Glutamatergic neuron (in vitro differentiated cells): Measurements from ENCODE around the gene FLVCR1. TPM values are rescaled to one million over a fixed set of nuclear protein-coding genes. Genes with fewer than 3 reads are reported as not detected.
"Not testable (repeated sequence)": the region's sequence is repeated elsewhere in the genome, so short reads cannot be mapped to it uniquely, and the experiment has no call there.

Source experiments
- DNase-seq: peaks from one replicate; pipeline ENCODE4 v3.0.0; 2022
- H3K27ac Mint-ChIP-seq: one replicate; pipeline ENCODE4 v1.8.0; 2020; ENCODE audit warnings: mild to moderate bottlenecking, mixed read lengths, inconsistent platforms; ENCODE audit not compliant: unreplicated experiment
- H3K27me3 Mint-ChIP-seq: one replicate; pipeline ENCODE4 v1.8.0; 2020; ENCODE audit warnings: mild to moderate bottlenecking, moderate library complexity, mixed read lengths, inconsistent platforms; ENCODE audit not compliant: unreplicated experiment
- H3K36me3 Mint-ChIP-seq: one replicate; pipeline ENCODE4 v1.8.0; 2020; ENCODE audit warnings: mild to moderate bottlenecking, mixed read lengths, inconsistent platforms; ENCODE audit not compliant: unreplicated experiment
- H3K4me1 Mint-ChIP-seq: one replicate; pipeline ENCODE4 v1.8.0; 2020; ENCODE audit warnings: mild to moderate bottlenecking, low read depth, mixed read lengths, inconsistent platforms; ENCODE audit not compliant: unreplicated experiment
- H3K4me3 Mint-ChIP-seq: one replicate; pipeline ENCODE4 v1.8.0; 2020; ENCODE audit warnings: mild to moderate bottlenecking, mixed read lengths, inconsistent platforms; ENCODE audit not compliant: unreplicated experiment
- H3K9me3 Mint-ChIP-seq: one replicate; pipeline ENCODE4 v1.8.0; 2020; ENCODE audit warnings: mild to moderate bottlenecking, moderate library complexity, mixed read lengths, inconsistent platforms; ENCODE audit not compliant: unreplicated experiment
- CTCF ChIP-seq: fragments of 200-600 bp; sonication (generic); IDR thresholded peaks from one replicate; pipeline ENCODE4 v1.5.0; 2021; ENCODE audit not compliant: partially characterized antibody, unreplicated experiment
- total RNA-seq: library from RNA; stranded (reverse); fragmentation: NEBNext Ultra II Directional; extraction: Animal tissue kit (Norgen Biotek cat#: 25700); gene quantifications from one replicate; pipeline ENCODE4 v1.2.1, GENCODE V29; 2021; ENCODE audit not compliant: unreplicated experiment

The FLVCR1 gene
- total RNA-seq, 1 donor from 2014 or later, result 33.4 TPM

GRCh38 chr1:212827831-212828278 lies 30.2 kb upstream of the FLVCR1 start:
- Mint-ChIP-seq H3K4me3 (no peak overlapping the region), H3K36me3 (peaks cover 28% of the 10 kb centered on the region), H3K27ac (no peak overlapping the region), H3K4me1 (no peaks in the 10 kb centered on the region), H3K9me3 (peaks cover 16% of the 10 kb centered on the region), H3K27me3 (peaks cover 10% of the 10 kb centered on the region)
- TF ChIP-seq CTCF, result no peak
- no peak for DNase-seq

GRCh38 chr1:212828395-212828794 lies 29.7 kb upstream of the FLVCR1 start:
- peaks cover 16% of the 10 kb centered on the region for H3K9me3 Mint-ChIP-seq
- peaks cover 10% of the 10 kb centered on the region for H3K27me3 Mint-ChIP-seq
- DNase-seq, result no peak
- H3K4me3 Mint-ChIP-seq, result no peak overlapping the region
- no peak overlapping the region for H3K27ac Mint-ChIP-seq
- TF ChIP-seq CTCF, result no peak
- no peaks in the 10 kb centered on the region for H3K4me1 Mint-ChIP-seq
- H3K36me3 Mint-ChIP-seq, result peaks cover 25% of the 10 kb centered on the region

GRCh38 chr1:212833211-212834207 lies 24.6 kb upstream of the FLVCR1 start:
- not testable (repeated sequence) for H3K27ac Mint-ChIP-seq, H3K36me3 Mint-ChIP-seq, H3K4me1 Mint-ChIP-seq, DNase-seq, H3K4me3 Mint-ChIP-seq, H3K9me3 Mint-ChIP-seq, H3K27me3 Mint-ChIP-seq

- no peaks in the 10 kb centered on the region for H3K4me1 Mint-ChIP-seq
- no peaks in the 10 kb centered on the region for H3K9me3 Mint-ChIP-seq
- no peak for TF ChIP-seq CTCF
- H3K27ac Mint-ChIP-seq, result no peak overlapping the region
- no peak for DNase-seq
- H3K4me3 Mint-ChIP-seq, result no peak overlapping the region
- H3K36me3 Mint-ChIP-seq, result no peaks in the 10 kb centered on the region
- no peaks in the 10 kb centered on the region for H3K27me3 Mint-ChIP-seq
Measured at GRCh38 chr1:212838145-212838544, 19.9 kb upstream of the FLVCR1 start.

- H3K4me1 Mint-ChIP-seq, DNase-seq, H3K4me3 Mint-ChIP-seq, H3K27ac Mint-ChIP-seq, H3K27me3 Mint-ChIP-seq, H3K36me3 Mint-ChIP-seq, H3K9me3 Mint-ChIP-seq: not testable (repeated sequence)
Measured at GRCh38 chr1:212844521-212844920, 13.6 kb upstream of the FLVCR1 start.

GRCh38 chr1:212847549-212847948 lies 10.5 kb upstream of the FLVCR1 start, which contains the start of gene SPATA45:
TSS of gene SPATA45 (minus strand) at chr1:212847649. CDS start at chr1:212836149, 11,500 bp downstream.
- TF ChIP-seq CTCF, result no peak
- DNase-seq, result no peak
- no peaks in the 10 kb centered on the region for H3K27me3 Mint-ChIP-seq
- no peak within 1 kb of the TSS for H3K4me3 Mint-ChIP-seq
- no peaks in the 10 kb centered on the region for H3K9me3 Mint-ChIP-seq
- no peak within 1 kb of the TSS for H3K27ac Mint-ChIP-seq
- H3K4me1 Mint-ChIP-seq, result no peaks in the 10 kb centered on the region
- no peaks in the 10 kb centered on the region for H3K36me3 Mint-ChIP-seq
